ENCODE results near the gene CCR5.
"Not testable (repeated sequence)": the region's sequence is repeated elsewhere in the genome, so short reads cannot be mapped to it uniquely, and the experiment has no call there.

The CCR5 gene

DNA sequence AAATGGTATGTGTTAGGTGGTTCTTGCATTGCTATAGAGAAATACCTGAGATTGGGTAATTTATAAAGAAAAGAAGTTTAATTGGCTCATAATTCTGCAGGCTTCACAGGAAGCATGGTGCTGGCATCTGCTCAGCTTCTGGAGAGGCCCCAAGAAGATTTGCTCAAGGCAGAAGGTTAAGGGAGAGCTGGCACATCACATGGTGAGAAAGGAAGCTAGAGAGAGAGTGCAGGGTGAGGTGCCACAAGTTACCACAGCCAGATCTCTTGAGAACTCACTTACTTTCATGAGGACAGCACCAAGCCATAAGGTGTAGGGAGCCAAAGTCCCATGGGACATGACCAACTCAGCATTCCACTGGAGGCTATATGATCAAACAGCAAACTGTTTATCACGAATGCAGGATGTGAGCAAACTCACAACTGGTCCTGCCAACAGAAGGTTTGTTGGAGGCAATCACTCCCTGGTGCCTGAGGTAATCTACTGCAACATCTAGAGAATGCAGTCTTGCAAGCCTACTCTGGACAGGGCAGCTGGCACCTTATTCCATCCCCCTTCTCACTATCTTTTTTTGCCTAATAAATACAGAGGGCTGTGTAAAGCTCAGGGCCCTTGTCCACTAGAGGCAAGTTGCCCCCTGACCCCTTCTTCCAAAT, 45.0 kb upstream of the CCR5 start:
- no peak for TF ChIP-seq PPARA (CRISPR knock-in tag; IDR thresholded peaks at IDR 0.05; ENCODE audit: borderline replicate concordance)
- TF ChIP-seq, protein P1, sequence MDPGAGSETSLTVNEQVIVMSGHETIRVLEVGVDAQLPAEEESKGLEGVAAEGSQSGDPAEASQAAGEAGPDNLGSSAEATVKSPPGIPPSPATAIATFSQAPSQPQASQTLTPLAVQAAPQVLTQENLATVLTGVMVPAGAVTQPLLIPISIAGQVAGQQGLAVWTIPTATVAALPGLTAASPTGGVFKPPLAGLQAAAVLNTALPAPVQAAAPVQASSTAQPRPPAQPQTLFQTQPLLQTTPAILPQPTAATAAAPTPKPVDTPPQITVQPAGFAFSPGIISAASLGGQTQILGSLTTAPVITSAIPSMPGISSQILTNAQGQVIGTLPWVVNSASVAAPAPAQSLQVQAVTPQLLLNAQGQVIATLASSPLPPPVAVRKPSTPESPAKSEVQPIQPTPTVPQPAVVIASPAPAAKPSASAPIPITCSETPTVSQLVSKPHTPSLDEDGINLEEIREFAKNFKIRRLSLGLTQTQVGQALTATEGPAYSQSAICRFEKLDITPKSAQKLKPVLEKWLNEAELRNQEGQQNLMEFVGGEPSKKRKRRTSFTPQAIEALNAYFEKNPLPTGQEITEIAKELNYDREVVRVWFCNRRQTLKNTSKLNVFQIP (CRISPR knock-in tag; IDR thresholded peaks at IDR 0.05; ENCODE audit: borderline replicate concordance, low read depth), result no peak
- TF ChIP-seq TCF4 (CRISPR knock-in tag; IDR thresholded peaks at IDR 0.05; ENCODE audit: borderline replicate concordance), result no peak
- TF ChIP-seq, protein P2, sequence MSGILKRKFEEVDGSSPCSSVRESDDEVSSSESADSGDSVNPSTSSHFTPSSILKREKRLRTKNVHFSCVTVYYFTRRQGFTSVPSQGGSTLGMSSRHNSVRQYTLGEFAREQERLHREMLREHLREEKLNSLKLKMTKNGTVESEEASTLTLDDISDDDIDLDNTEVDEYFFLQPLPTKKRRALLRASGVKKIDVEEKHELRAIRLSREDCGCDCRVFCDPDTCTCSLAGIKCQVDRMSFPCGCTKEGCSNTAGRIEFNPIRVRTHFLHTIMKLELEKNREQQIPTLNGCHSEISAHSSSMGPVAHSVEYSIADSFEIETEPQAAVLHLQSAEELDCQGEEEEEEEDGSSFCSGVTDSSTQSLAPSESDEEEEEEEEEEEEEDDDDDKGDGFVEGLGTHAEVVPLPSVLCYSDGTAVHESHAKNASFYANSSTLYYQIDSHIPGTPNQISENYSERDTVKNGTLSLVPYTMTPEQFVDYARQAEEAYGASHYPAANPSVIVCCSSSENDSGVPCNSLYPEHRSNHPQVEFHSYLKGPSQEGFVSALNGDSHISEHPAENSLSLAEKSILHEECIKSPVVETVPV (CRISPR knock-in tag; IDR thresholded peaks at IDR 0.05), result no peak
- TF ChIP-seq ZC3H10 (CRISPR knock-in tag; IDR thresholded peaks at IDR 0.05), result no peak
- TF ChIP-seq RARB (CRISPR knock-in tag; IDR thresholded peaks at IDR 0.05), result no peak
- TF ChIP-seq ZNF70 (CRISPR knock-in tag; IDR thresholded peaks at IDR 0.05), result no peak
- TF ChIP-seq TOX (CRISPR knock-in tag; IDR thresholded peaks at IDR 0.05; ENCODE audit: borderline replicate concordance), result no peak
- no peak for TF ChIP-seq SNAI2 (CRISPR knock-in tag; IDR thresholded peaks at IDR 0.05)
- no peak for TF ChIP-seq GLIS3 (CRISPR knock-in tag; IDR thresholded peaks at IDR 0.05)
- no peak for TF ChIP-seq ARNTL (CRISPR knock-in tag; IDR thresholded peaks at IDR 0.05; ENCODE audit: borderline replicate concordance, low read depth)
- TF ChIP-seq CSDC2 (CRISPR knock-in tag; IDR thresholded peaks at IDR 0.05), result no peak
- no peak for TF ChIP-seq ZFP3 (CRISPR knock-in tag; IDR thresholded peaks at IDR 0.05)
- TF ChIP-seq, protein P3, sequence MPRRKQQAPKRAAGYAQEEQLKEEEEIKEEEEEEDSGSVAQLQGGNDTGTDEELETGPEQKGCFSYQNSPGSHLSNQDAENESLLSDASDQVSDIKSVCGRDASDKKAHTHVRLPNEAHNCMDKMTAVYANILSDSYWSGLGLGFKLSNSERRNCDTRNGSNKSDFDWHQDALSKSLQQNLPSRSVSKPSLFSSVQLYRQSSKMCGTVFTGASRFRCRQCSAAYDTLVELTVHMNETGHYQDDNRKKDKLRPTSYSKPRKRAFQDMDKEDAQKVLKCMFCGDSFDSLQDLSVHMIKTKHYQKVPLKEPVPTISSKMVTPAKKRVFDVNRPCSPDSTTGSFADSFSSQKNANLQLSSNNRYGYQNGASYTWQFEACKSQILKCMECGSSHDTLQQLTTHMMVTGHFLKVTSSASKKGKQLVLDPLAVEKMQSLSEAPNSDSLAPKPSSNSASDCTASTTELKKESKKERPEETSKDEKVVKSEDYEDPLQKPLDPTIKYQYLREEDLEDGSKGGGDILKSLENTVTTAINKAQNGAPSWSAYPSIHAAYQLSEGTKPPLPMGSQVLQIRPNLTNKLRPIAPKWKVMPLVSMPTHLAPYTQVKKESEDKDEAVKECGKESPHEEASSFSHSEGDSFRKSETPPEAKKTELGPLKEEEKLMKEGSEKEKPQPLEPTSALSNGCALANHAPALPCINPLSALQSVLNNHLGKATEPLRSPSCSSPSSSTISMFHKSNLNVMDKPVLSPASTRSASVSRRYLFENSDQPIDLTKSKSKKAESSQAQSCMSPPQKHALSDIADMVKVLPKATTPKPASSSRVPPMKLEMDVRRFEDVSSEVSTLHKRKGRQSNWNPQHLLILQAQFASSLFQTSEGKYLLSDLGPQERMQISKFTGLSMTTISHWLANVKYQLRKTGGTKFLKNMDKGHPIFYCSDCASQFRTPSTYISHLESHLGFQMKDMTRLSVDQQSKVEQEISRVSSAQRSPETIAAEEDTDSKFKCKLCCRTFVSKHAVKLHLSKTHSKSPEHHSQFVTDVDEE (CRISPR knock-in tag; IDR thresholded peaks at IDR 0.05), result no peak
- TF ChIP-seq, protein P4, sequence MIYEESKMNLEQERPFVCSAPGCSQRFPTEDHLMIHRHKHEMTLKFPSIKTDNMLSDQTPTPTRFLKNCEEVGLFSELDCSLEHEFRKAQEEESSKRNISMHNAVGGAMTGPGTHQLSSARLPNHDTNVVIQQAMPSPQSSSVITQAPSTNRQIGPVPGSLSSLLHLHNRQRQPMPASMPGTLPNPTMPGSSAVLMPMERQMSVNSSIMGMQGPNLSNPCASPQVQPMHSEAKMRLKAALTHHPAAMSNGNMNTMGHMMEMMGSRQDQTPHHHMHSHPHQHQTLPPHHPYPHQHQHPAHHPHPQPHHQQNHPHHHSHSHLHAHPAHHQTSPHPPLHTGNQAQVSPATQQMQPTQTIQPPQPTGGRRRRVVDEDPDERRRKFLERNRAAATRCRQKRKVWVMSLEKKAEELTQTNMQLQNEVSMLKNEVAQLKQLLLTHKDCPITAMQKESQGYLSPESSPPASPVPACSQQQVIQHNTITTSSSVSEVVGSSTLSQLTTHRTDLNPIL (CRISPR knock-in tag; IDR thresholded peaks at IDR 0.05; ENCODE audit: low read depth), result no peak
- ATAC-seq, result no peak

DNA sequence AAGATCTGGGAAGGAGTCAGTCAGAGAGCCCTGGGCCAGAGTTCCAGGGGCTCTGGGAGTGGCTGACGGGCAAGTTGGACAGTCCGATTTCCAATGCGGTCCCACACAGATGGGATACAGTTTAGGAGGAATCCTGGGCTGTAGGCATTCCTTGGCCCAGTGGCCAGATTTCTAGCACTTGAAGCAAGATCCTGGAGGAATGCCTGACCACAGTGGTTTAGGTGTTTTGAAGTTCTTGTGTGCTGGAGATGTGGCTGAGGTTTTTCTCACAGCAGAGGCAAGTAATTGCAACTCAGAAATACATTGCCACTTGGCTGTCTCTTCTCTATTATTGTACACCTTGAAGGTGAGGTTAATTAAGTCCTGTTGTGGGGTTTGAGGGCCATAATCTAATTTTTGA, 40.1 kb upstream of the CCR5 start:
- ATAC-seq, result not testable (repeated sequence)

DNA sequence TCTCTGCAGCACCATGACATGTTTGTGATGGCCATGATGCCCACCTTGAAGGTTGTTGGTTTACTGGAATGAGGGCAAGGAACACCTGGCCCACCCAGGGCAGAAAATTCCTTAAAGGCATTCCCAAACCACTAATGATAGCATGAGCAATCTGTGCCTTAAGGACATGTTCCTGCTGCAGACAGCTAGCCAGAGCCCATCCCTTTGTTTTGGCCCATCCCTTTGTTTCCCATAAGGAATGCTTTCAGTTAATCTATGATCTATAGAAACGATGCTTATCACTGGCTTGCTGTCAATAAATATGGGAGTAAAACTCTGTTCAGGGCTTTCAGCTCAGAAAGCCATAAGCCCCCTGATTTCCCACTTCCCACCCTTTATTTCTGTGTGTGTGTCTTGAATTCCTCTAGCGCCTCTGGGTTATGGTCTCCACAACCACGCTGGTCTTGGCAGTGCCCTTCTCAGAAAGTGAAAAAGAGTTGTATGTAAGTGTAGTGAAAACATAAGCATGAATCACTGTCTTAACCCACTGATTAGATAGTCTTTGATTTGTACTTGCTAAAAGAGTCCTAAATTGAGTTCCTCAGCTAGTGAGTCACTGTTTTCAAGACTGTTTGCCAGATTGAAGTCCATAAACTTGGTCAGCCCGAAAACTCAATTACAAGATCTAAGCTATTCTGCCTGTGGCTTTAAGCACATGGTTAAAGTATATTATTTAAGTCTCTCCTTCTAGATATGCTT, 35.8 kb upstream of the CCR5 start:
- TF ChIP-seq ZFP30 (CRISPR knock-in tag; IDR thresholded peaks at IDR 0.05) (no peak), ZC3H10 (CRISPR knock-in tag; IDR thresholded peaks at IDR 0.05) (no peak), ESRRG (CRISPR knock-in tag; IDR thresholded peaks at IDR 0.05) (no peak), RARB (CRISPR knock-in tag; IDR thresholded peaks at IDR 0.05) (no peak), BACH2 (CRISPR knock-in tag; IDR thresholded peaks at IDR 0.05; ENCODE audit: borderline replicate concordance) (no peak), OSR1 (CRISPR knock-in tag; IDR thresholded peaks at IDR 0.05) (no peak), ZNF8 (CRISPR knock-in tag; IDR thresholded peaks at IDR 0.05) (no peak), ZNF70 (CRISPR knock-in tag; IDR thresholded peaks at IDR 0.05) (no peak), ZFP3 (CRISPR knock-in tag; IDR thresholded peaks at IDR 0.05) (no peak), TOX (CRISPR knock-in tag; IDR thresholded peaks at IDR 0.05; ENCODE audit: borderline replicate concordance) (no peak), TCF4 (CRISPR knock-in tag; IDR thresholded peaks at IDR 0.05; ENCODE audit: borderline replicate concordance) (no peak), ISL1 (CRISPR knock-in tag; IDR thresholded peaks at IDR 0.05) (no peak), CSDC2 (CRISPR knock-in tag; IDR thresholded peaks at IDR 0.05) (no peak)
- TF ChIP-seq, protein P5, sequence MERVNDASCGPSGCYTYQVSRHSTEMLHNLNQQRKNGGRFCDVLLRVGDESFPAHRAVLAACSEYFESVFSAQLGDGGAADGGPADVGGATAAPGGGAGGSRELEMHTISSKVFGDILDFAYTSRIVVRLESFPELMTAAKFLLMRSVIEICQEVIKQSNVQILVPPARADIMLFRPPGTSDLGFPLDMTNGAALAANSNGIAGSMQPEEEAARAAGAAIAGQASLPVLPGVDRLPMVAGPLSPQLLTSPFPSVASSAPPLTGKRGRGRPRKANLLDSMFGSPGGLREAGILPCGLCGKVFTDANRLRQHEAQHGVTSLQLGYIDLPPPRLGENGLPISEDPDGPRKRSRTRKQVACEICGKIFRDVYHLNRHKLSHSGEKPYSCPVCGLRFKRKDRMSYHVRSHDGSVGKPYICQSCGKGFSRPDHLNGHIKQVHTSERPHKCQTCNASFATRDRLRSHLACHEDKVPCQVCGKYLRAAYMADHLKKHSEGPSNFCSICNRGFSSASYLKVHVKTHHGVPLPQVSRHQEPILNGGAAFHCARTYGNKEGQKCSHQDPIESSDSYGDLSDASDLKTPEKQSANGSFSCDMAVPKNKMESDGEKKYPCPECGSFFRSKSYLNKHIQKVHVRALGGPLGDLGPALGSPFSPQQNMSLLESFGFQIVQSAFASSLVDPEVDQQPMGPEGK (CRISPR knock-in tag; IDR thresholded peaks at IDR 0.05; ENCODE audit: borderline replicate concordance), result no peak
- TF ChIP-seq, protein P4 (CRISPR knock-in tag; IDR thresholded peaks at IDR 0.05; ENCODE audit: low read depth), result no peak
- TF ChIP-seq, protein P2 (CRISPR knock-in tag; IDR thresholded peaks at IDR 0.05), result no peak
- ATAC-seq, result no peak

All from SK-N-SH treated with all-trans-retinoic acid at 6 μM for 48 hours (cell line).